HCT116 (cell line): ENCODE measurements around the gene RIPK4. TPM values are rescaled to one million over a fixed set of nuclear protein-coding genes. Genes with fewer than 3 reads are reported as not detected.

Experiments used
- ATAC-seq: fragments of 200-7000 bp; cut with Tn5 transposase; 2 replicates; pipeline ENCODE4 v1.9.1; 2020; ENCODE audit warnings: mild to moderate bottlenecking, moderate library complexity
- BruUV-seq: library from RNA; stranded (reverse); fragments of 400-500 nt; replicated peaks from 2 replicates; lab custom pipeline; 2021; lab: Mats Ljungman, UMichigan
- CTCF ChIA-PET: fragments of 300-600 bp; sonication (Branson Sonifier 250); formaldehyde crosslinking; loops from one replicate; lab custom pipeline; 2021; ENCODE audit warnings: antibody characterized with exemption; lab: Charles Lee
- POLR2A ChIA-PET: fragments of 300-600, 350-600 bp; sonication (Branson Sonifier 250); formaldehyde crosslinking; loops from one replicate; lab custom pipeline; 2021; ENCODE audit warnings: antibody characterized with exemption; lab: Charles Lee
- RAD21 ChIA-PET, 2 experiments: fragments of 300-600 bp; sonication (Branson Sonifier 250); formaldehyde crosslinking; loops; one replicate each; lab custom pipeline; 2023; ENCODE audit warnings: low total read pairs in 2 of 2; ENCODE audit not compliant: uncharacterized antibody in 2 of 2, unreplicated experiment in 2 of 2, low non-redundant PET in 1 of 2; lab: Charles Lee
- DNase-seq: peaks from one replicate; pipeline ENCODE4 v3.0.0-alpha.2; 2010; ENCODE audit warnings: low read depth, low spot score
- H2AFZ ChIP-seq: fragments of 200-600 bp; shearing (Covaris generic), sonication (generic); 2 replicates; pipeline ENCODE4 v1.6.1; 2017; ENCODE audit warnings: low read depth, mixed run types, mixed read lengths, antibody characterized with exemption, low read length; ENCODE audit not compliant: poor library complexity, severe bottlenecking
- H3K27ac ChIP-seq: 2 replicates; pipeline ENCODE4 v1.5.1; 2012; ENCODE audit warnings: low read depth, low read length
- H3K27me3 ChIP-seq: fragments of 200-600 bp; sonication (generic); 2 replicates; pipeline ENCODE4 v1.6.1; 2016; ENCODE audit warnings: mixed run types, low read length, mixed read lengths; ENCODE audit not compliant: insufficient read depth
- H3K36me3 ChIP-seq, 2 experiments: fragments of 200-500 bp in 1 of 2; fragments of 200-600 bp in 1 of 2; sonication (Bioruptor generic) in 1 of 2; sonication (generic) in 1 of 2; 2 replicates each; pipeline versions ENCODE4 v1.5.1 to v1.6.1; 2014 to 2016; ENCODE audit warnings: low read length in 2 of 2, inconsistent platforms in 1 of 2, mixed read lengths in 1 of 2, mixed run types in 1 of 2; ENCODE audit not compliant: insufficient read depth in 2 of 2, control insufficient read depth in 1 of 2
- H3K4me1 ChIP-seq, 2 experiments: fragments of 200-600 bp in 1 of 2; sonication (generic) in 1 of 2; 2 replicates each; pipeline versions ENCODE4 v1.5.1 to v1.6.1; 2012 to 2017; ENCODE audit warnings: low read length in 2 of 2, inconsistent platforms in 1 of 2, mild to moderate bottlenecking in 1 of 2, mixed read lengths in 1 of 2, mixed run types in 1 of 2, moderate library complexity in 1 of 2; ENCODE audit not compliant: insufficient read depth in 2 of 2, control insufficient read depth in 1 of 2
- H3K4me2 ChIP-seq: fragments of 200-600 bp; sonication (generic); 2 replicates; pipeline ENCODE4 v1.6.1; 2017; ENCODE audit warnings: mixed run types, low read length, mixed read lengths
- H3K4me3 ChIP-seq, 2 experiments: fragments of 200-600 bp in 1 of 2; sonication (generic) in 1 of 2; replicated peaks in 1 of 2; 2 replicates each; pipeline ENCODE4 v1.5.1; 2011 to 2016; ENCODE audit warnings: low read length in 2 of 2, control low read depth in 1 of 2, low read depth in 1 of 2, mild to moderate bottlenecking in 1 of 2, mixed read lengths in 1 of 2, mixed run types in 1 of 2
- H3K79me2 ChIP-seq: fragments of 200-600 bp; sonication (generic); 2 replicates; pipeline ENCODE4 v1.6.1; 2017; ENCODE audit warnings: mild to moderate bottlenecking, mixed run types, low read length, moderate library complexity, mixed read lengths; ENCODE audit not compliant: insufficient read depth
- H3K9ac ChIP-seq: fragments of 200-600 bp; sonication (generic); 2 replicates; pipeline ENCODE4 v1.6.1; 2016; ENCODE audit warnings: low read length, mixed read lengths
- H3K9me2 ChIP-seq: fragments of 200-600 bp; sonication (generic), shearing (Covaris generic); 2 replicates; pipeline ENCODE4 v1.6.1; 2017; ENCODE audit warnings: mixed run types, mild to moderate bottlenecking, moderate library complexity; ENCODE audit not compliant: insufficient read depth
- H3K9me3 ChIP-seq, 2 experiments: fragments of 200-500 bp in 1 of 2; fragments of 200-600 bp in 1 of 2; sonication (Bioruptor generic) in 1 of 2; sonication (generic) in 1 of 2; 2 replicates each; pipeline ENCODE4 v1.6.1; 2014 to 2017; ENCODE audit warnings: low read length in 2 of 2, mixed read lengths in 2 of 2, inconsistent platforms in 1 of 2, low read depth in 1 of 2, mild to moderate bottlenecking in 1 of 2, mixed run types in 1 of 2, moderate library complexity in 1 of 2; ENCODE audit not compliant: control insufficient read depth in 1 of 2, insufficient read depth in 1 of 2
- H4K20me1 ChIP-seq: fragments of 200-600 bp; sonication (generic), shearing (Covaris generic); 2 replicates; pipeline ENCODE4 v1.6.1; 2017; ENCODE audit warnings: mixed run types, mild to moderate bottlenecking, moderate library complexity; ENCODE audit not compliant: insufficient read depth
- CBX3 ChIP-seq: IDR thresholded peaks from 2 replicates; pipeline ENCODE4 v1.6.1; 2012; ENCODE audit warnings: low read depth
- CEBPB ChIP-seq: IDR thresholded peaks from 2 replicates; pipeline ENCODE4 v1.6.1; 2012; ENCODE audit warnings: low read depth
- EGR1 ChIP-seq: IDR thresholded peaks from 2 replicates; pipeline ENCODE4 v1.6.1; 2012; ENCODE audit warnings: low read depth
- ELF1 ChIP-seq: IDR thresholded peaks from 2 replicates; pipeline ENCODE4 v1.6.1; 2012; ENCODE audit warnings: low read depth, borderline replicate concordance
- EZH2 ChIP-seq: fragments of 200-600 bp; sonication (generic); IDR thresholded peaks from 2 replicates; pipeline ENCODE4 v1.6.1; 2017; ENCODE audit warnings: antibody characterized with exemption, mixed run types
- EZH2phosphoT487 ChIP-seq: fragments of 200-600 bp; IDR thresholded peaks from 2 replicates; pipeline ENCODE4 v1.6.1; 2018; ENCODE audit warnings: antibody characterized with exemption, borderline replicate concordance
- FOSL1 ChIP-seq: IDR thresholded peaks from 2 replicates; pipeline ENCODE4 v1.6.1; 2012; ENCODE audit warnings: low read depth
- JUND ChIP-seq: IDR thresholded peaks from 2 replicates; pipeline ENCODE4 v1.6.1; 2012
- POLR2A ChIP-seq: IDR thresholded peaks from 2 replicates; pipeline ENCODE4 v1.7.0; 2011; ENCODE audit warnings: borderline replicate concordance; ENCODE audit not compliant: insufficient read depth, insufficient read length; ENCODE audit errors: extremely low read depth
- POLR2AphosphoS5 ChIP-seq: IDR thresholded peaks from 2 replicates; pipeline ENCODE4 v1.6.1; 2011; ENCODE audit warnings: mild to moderate bottlenecking, low read depth, low read length, moderate library complexity
- SIN3A ChIP-seq: IDR thresholded peaks from 2 replicates; pipeline ENCODE4 v1.6.1; 2012; ENCODE audit warnings: low read depth
- SP1 ChIP-seq: IDR thresholded peaks from 2 replicates; pipeline ENCODE4 v1.6.1; 2012; ENCODE audit warnings: low read depth
- SRF ChIP-seq: IDR thresholded peaks from 2 replicates; pipeline ENCODE4 v1.6.1; 2012; ENCODE audit warnings: low read depth
- YY1 ChIP-seq: IDR thresholded peaks from 2 replicates; pipeline ENCODE4 v1.6.1; 2011; ENCODE audit warnings: low read length, low read depth, moderate library complexity, mild to moderate bottlenecking; ENCODE audit not compliant: insufficient replicate concordance; ENCODE audit errors: extremely low read depth
- ZFX ChIP-seq: fragments of 450-650 bp; IDR thresholded peaks from 2 replicates; pipeline ENCODE4 v1.6.1; 2017
- ZNF274 ChIP-seq: fragments of 200-500 bp; sonication (Bioruptor generic); IDR thresholded peaks from 2 replicates; pipeline ENCODE4 v1.6.1; 2014; ENCODE audit warnings: mild to moderate bottlenecking, low read depth, low read length, inconsistent platforms
- intact Hi-C: fragments of 100-400 bp; cut with micrococcal nuclease; formaldehyde crosslinking; loops from 2 replicates; pipeline ENCODE4 v1.10.0; 2022
- total RNA-seq: library from RNA; stranded (reverse); gene quantifications from one replicate; pipeline ENCODE4 v1.2.1, GENCODE V29; 2021; ENCODE audit not compliant: unreplicated experiment
- TF ChIP-seq, protein P1 (sequence below): IDR thresholded peaks from 2 replicates; pipeline ENCODE4 v1.6.1; 2012
- TF ChIP-seq, protein P2 (sequence below): IDR thresholded peaks from 2 replicates; pipeline ENCODE4 v1.6.1; 2012
- TF ChIP-seq, protein P3 (sequence below), 3 experiments: fragments of 200-600 bp in 1 of 3; sonication (generic) in 1 of 3; IDR thresholded peaks in 2 of 3; conservative IDR thresholded peaks in 1 of 3; 2 replicates each; pipeline ENCODE4 v1.5.1; 2012 to 2017; ENCODE audit warnings: low read depth in 2 of 3, low read length in 2 of 3, antibody characterized with exemption in 1 of 3, borderline replicate concordance in 1 of 3, control low read depth in 1 of 3, mild to moderate bottlenecking in 1 of 3, mixed read lengths in 1 of 3, mixed run types in 1 of 3, moderate library complexity in 1 of 3; ENCODE audit not compliant: insufficient read depth in 1 of 3

RIPK4 gene
- total RNA-seq, 1 experiment from 2014 or later = 9.9 TPM

DNA sequence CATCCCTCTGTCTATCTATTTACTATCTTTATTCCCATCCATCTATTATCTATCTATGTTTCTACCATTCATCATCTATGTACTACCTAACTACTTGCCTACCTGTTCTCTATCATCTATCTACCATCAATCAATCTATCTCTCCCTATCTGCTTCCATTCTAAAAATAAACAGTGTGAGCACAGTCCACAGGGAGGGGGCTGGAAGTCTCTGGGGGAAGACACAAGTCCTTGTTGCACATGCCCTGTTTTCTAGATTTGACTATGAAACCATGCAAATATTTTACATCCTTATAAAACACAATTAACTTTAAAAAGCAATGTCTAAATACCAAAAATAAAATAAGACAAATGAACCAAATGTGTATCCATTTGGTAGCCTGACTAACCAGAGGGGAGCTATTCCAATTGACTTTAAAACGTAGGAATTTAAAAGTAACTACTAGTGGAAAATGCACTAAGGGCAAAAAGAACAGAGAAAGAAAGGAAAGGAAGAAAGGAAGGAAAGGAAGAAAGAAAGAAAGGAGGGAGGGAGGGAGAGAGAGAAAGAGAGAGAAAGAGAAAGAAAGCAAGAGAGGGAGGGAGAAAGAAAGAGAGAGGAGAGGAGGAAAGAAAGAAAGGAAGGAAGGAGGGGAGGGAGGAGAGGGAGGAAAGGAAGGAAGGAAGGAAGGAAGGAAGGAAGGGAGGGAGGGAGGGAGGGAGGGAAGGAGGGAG is 13.6 kb upstream of the RIPK4 start:
- RAD21 ChIA-PET = interaction anchor here (0.6 to 1.0 kb wide), 2 partner anchors 168 to 317 kb away, joined by 4 to 5 read pairs; no protein-coding TSS in a partner anchor
- CTCF ChIA-PET = interaction anchor here (3.9 kb wide), 1 partner anchor 168 kb away, joined by 19 read pairs; no protein-coding TSS in a partner anchor
- Histone ChIP-seq H3K4me1 (peaks cover 21 to 36% of the 10 kb centered on the region in 2 experiments), H3K36me3 (no peaks in the 10 kb centered on the region), H3K79me2 (no peaks in the 10 kb centered on the region), H3K4me2 (no peak overlapping the region), H3K9me2 (no peaks in the 10 kb centered on the region), H3K9me3 (no peaks in the 10 kb centered on the region), H2AFZ (no peak overlapping the region), H3K4me3 (no peak overlapping the region), H3K27me3 (peaks cover 52% of the 10 kb centered on the region), H3K9ac (no peak overlapping the region), H4K20me1 (no peaks in the 10 kb centered on the region), H3K27ac (no peak overlapping the region)
- DNase-seq (no peak), ATAC-seq (no peak)
- TF ChIP-seq POLR2AphosphoS5 = no peak
- no peak for TF ChIP-seq ELF1
- no peak for TF ChIP-seq SIN3A
- no TSS peak for BruUV-seq
- POLR2A ChIA-PET = no interaction called here
- intact Hi-C loops = no loop called here

DNA sequence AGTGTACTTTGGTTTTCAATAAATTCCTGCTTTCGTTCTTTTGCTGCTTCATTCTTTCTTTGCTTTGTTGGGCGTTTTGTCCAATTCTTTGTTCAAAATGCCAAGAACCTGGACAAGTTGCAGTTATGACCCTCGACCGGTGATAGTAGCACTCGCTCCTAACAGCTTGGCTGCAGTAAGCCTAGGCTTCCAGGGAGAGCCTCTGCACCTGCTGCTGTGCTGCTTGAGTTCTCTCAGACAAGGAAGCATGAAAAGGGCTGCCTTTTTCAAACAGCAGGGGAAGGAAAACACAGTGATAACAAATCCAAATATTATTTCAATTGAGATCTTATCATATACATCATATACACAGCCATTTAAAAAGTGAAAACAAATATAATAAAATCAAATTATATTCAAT is 12.8 kb upstream of the RIPK4 start:
- Histone ChIP-seq H3K4me2 (no peak overlapping the region), H3K27me3 (peaks cover 50% of the 10 kb centered on the region), H3K79me2 (no peaks in the 10 kb centered on the region), H3K9me2 (no peaks in the 10 kb centered on the region), H3K9me3 (no peaks in the 10 kb centered on the region), H3K4me1 (peaks cover 21 to 36% of the 10 kb centered on the region in 2 experiments), H2AFZ (no peak overlapping the region), H4K20me1 (no peaks in the 10 kb centered on the region), H3K4me3 (no peak overlapping the region), H3K36me3 (no peaks in the 10 kb centered on the region), H3K9ac (no peak overlapping the region), H3K27ac (no peak overlapping the region)
- ChIA-PET POLR2A (no interaction called here), RAD21 (no interaction called here), CTCF (no interaction called here)
- TF ChIP-seq EZH2 (no peak), JUND (no peak), YY1 (no peak), EZH2phosphoT487 (no peak), ZFX (no peak), SRF (no peak), CBX3 (no peak), CEBPB (no peak), EGR1 (no peak), FOSL1 (no peak), SP1 (no peak), POLR2AphosphoS5 (no peak), POLR2A (no peak), ZNF274 (no peak), ELF1 (no peak), SIN3A (no peak)
- TF ChIP-seq, protein P1, sequence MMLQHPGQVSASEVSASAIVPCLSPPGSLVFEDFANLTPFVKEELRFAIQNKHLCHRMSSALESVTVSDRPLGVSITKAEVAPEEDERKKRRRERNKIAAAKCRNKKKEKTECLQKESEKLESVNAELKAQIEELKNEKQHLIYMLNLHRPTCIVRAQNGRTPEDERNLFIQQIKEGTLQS = no peak
- TF ChIP-seq, protein P2, sequence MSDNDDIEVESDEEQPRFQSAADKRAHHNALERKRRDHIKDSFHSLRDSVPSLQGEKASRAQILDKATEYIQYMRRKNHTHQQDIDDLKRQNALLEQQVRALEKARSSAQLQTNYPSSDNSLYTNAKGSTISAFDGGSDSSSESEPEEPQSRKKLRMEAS = no peak
- TF ChIP-seq, protein P3, sequence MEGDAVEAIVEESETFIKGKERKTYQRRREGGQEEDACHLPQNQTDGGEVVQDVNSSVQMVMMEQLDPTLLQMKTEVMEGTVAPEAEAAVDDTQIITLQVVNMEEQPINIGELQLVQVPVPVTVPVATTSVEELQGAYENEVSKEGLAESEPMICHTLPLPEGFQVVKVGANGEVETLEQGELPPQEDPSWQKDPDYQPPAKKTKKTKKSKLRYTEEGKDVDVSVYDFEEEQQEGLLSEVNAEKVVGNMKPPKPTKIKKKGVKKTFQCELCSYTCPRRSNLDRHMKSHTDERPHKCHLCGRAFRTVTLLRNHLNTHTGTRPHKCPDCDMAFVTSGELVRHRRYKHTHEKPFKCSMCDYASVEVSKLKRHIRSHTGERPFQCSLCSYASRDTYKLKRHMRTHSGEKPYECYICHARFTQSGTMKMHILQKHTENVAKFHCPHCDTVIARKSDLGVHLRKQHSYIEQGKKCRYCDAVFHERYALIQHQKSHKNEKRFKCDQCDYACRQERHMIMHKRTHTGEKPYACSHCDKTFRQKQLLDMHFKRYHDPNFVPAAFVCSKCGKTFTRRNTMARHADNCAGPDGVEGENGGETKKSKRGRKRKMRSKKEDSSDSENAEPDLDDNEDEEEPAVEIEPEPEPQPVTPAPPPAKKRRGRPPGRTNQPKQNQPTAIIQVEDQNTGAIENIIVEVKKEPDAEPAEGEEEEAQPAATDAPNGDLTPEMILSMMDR (IDR thresholded peaks at IDR 0.05 in 2 of 3, conservative IDR thresholded peaks at IDR 0.05 in 1 of 3; ENCODE audit: borderline replicate concordance in 1 of 3, insufficient read depth in 1 of 3, low read depth in 2 of 3, low read length in 2 of 3) = no peak
- DNase-seq = no peak
- no peak for ATAC-seq
- no TSS peak for BruUV-seq
- intact Hi-C loops = loop anchor here (5.0 kb wide), 2 partner anchors 117 to 497 kb away; no protein-coding TSS in a partner anchor
